T-helper 22 cell (primary cell): ENCODE results near the gene ERC1.
"Not testable (repeated sequence)": the region's sequence is repeated elsewhere in the genome, so short reads cannot be mapped to it uniquely, and the experiment has no call there.

Experiments used
- DNase-seq: peaks from one replicate; pipeline ENCODE4 v3.0.0-alpha.2; 2020; ENCODE audit warnings: low read depth

ERC1 gene

DNA sequence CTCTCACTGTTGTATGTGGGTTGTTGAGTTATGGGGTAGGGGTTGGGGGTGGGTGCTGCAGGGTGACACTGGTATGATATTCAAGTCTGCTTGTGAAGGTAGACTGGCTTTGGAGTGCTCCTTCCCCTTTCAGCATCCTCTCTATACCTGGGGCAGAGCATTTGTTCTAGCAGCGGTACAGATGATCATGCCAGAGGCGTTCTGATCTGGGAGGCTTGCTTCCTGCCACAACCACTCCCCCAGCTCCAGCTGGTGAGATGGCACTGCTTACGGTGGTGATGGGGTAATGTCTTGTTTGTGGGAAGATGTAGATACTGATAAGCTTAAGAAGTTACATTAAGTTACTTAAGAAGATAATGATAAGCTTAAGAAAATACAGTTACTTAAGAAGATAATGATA, 131.8 kb downstream of the ERC1 start:
- DNase-seq, result peak; percentile 61

DNA sequence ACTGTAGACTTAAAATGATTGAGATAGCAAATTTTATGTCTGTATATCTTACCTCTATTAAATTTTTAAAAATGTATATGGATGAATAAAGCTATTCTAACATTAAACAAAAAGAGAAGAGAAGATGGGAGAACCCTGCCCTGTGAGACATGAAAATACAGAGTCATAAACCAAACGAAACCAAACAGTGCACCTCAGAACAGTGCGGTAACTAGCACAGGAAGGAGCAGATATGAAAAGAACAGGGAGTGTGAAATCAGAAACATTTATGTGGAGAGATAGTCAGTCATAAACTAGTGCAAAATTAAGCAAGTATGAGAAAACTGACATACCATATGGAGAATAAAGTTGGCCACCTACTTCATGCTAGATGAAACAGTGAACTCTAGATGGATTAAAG, 135.1 kb downstream of the ERC1 start:
- no peak for DNase-seq

- no peak for DNase-seq
These were observed 136.0 kb downstream of the ERC1 start for GRCh38 chr12:1127021-1127420.

GRCh38 chr12:1130164-1130563, 139.1 kb downstream of the ERC1 start:
- DNase-seq, result no peak

GRCh38 chr12:1130571-1130970, 139.5 kb downstream of the ERC1 start:
- no peak for DNase-seq

DNA sequence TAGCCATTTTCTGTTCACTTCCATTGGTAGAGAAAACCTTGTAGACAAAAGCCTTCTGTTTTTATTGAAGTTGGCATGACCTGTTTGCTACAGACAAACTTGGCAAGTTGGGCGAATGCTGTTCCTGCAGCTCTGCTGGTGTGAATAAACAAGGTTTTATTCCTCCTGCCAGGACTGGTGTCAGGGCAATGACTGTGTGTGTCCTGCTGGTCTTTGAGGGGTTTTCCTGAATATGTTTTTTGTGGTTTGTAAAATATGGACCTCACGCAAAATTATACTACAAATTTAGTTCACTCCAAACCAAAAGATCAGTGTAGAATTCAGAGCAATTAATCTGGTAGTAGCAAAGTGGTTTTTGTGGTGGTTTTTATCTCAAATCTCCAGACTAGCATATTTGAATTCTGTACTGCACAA, 140.8 kb downstream of the ERC1 start:
- DNase-seq, result no peak

DNA sequence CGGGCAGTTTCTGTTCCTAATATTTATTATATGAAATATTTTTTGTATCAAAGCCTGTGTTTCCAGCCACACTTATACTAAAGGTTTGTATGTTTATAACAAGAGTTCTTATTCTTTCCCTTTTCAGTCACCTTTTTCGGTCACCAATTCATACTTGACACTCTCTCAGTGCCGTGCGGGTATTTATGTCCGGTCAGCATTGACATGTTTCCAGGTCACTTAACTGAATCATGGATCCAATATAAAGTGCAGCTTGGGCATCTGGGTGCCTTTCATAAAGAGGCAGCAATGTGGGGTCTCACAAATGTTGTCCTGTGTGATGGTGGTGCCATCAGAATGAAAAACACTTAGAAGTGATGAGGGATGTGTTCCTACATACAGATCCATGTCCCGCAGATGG, 141.3 kb downstream of the ERC1 start:
- no peak for DNase-seq

- DNase-seq, result no peak
These were observed 147.7 kb downstream of the ERC1 start for GRCh38 chr12:1138691-1139090.

GRCh38 chr12:1146758-1147157, 155.7 kb downstream of the ERC1 start:
- not testable (repeated sequence) for DNase-seq

GRCh38 chr12:1147821-1148220, 156.8 kb downstream of the ERC1 start:
- DNase-seq, result no peak

GRCh38 chr12:1157046-1157445, 166.0 kb downstream of the ERC1 start:
- no peak for DNase-seq

GRCh38 chr12:1161197-1161596, 170.2 kb downstream of the ERC1 start:
- no peak for DNase-seq

GRCh38 chr12:1162081-1162760, 171.2 kb downstream of the ERC1 start:
- no peak for DNase-seq

DNA sequence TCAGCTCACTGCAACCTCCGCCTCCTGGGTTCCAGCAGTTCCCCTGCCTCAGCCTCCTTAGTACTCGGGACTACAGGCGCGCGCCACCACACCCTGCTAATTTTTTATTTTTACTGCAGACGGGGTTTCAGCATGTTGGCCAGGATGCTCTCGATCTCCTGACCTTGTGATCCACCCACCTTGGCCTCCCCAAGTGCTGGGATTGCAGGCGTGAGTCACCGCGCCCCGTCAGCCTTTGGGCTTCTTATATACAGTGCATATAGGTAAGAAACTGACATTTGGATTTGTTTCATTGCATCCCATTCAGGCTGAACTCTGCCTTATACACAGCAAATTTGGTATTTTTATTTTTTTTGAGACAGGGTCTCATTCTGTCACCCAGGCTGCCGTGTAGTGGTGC, 176.8 kb downstream of the ERC1 start:
- no peak for DNase-seq

DNA sequence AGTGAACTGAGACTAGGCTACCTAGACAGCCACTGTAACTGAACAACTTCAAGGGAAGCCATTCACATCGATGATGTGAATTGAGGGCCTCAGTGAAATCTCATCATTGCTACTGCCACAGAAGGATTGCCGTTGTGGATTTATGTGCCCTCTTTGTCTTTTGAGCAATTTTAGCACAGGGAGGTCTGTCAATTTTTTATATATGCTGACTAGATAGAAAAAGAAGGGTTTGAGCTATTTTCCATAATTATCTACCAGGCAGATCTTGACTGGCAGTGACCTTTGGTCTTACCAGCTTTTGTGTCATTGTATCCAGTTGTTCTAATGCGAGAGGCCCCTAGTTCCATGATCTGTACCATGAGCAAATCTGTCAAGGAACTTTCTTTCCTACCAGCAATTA, 179.4 kb downstream of the ERC1 start:
- DNase-seq, result no peak

DNA sequence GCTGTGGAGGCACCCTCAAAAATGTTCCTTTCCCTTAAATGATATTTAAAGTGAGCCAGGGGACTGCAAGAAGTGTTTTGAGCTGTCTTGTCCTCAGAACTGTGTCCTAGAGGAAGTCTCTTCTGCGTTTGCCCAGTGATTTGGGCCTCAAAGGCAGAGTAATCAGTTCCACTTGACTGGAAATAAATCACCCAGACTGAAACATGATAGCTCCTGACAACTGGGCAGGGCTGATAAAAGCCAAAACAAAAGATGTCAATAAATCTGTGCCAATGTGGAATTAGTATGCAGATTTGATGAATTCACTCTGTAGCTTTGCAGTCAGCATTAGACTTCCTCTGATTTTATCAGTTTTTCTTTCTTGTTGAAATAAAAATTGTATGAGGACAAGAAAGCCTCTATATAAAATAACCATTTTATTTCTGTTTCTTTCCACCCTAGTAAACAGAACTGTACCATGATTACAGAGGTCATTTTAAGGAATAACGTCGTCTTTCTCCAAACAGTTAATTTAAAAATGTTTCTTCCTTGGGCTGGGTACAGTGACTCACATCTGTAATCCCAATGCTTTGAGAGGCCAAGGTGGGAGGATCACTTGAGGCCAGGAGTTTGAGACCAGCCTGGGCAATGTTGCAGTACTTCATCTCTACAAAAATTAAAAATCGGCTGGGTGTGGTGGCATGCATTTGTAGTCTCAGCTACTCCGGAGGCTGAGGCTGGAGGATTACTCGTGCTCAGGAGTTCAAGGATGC, 180.8 kb downstream of the ERC1 start:
- DNase-seq, result no peak

GRCh38 chr12:1173781-1174617, 183.0 kb downstream of the ERC1 start:
- no peak for DNase-seq

- DNase-seq, result no peak
These were observed 183.6 kb downstream of the ERC1 start for GRCh38 chr12:1174659-1175058.

GRCh38 chr12:1176191-1176590, 185.2 kb downstream of the ERC1 start:
- no peak for DNase-seq

DNA sequence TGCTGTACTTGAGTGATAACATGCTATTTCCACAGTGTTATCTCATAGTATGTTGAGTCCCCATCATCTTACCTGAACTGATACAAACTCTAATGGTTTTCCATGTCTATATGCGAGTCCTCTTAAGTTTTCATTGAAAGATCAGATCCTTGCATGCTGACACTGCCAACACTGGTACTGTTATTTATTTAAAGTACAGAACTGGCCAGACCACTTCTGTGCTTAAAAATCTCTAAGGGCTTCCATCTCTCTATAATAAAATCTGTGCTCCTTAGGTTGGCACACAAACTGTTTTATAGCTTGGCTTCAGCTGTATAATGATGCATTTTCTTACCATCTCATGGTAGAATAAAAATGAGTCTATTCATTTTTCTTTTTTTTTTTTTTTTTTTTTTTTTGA, 188.1 kb downstream of the ERC1 start:
- no peak for DNase-seq

DNA sequence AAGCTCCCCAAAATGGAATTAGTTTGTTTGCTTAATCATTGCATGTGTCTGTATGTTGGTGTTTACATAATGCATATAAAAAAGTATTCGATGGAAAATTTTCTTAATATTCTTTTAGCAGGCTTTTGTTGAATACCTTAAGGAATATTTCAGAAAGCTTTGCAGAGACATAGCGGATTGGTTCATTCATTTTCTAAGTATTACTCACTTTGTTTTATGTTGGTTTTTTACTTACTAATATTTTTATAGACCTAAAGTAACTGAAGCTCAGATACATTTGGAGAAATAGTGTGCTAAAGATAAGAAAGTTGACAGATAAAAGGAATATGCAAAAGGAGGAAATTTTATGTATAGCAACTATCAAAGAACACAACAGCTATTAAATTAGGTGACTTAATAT, 191.0 kb downstream of the ERC1 start:
- DNase-seq, result no peak

GRCh38 chr12:1184402-1184801, 193.4 kb downstream of the ERC1 start:
- no peak for DNase-seq
